GM23338 (cell line): ENCODE measurements around the gene ATP6V0E2. TPM values are rescaled to one million over a fixed set of nuclear protein-coding genes. Genes with fewer than 3 reads are reported as not detected.

Experiments
- ATAC-seq: fragments of 200-7000 bp; cut with Tn5 transposase; 3 replicates; pipeline ENCODE4 v1.9.1; 2020
- DNase-seq: peaks from one replicate; pipeline ENCODE4 v3.0.0-alpha.2; 2015; ENCODE audit warnings: low spot score
- H2AFZ ChIP-seq: fragments of 200-600 bp; sonication (generic); 2 replicates; pipeline ENCODE4 v1.8.0; 2016; ENCODE audit warnings: antibody characterized with exemption, mild to moderate bottlenecking, moderate library complexity
- H3F3A ChIP-seq: fragments of 200-600 bp; sonication (generic); replicated peaks from 2 replicates; pipeline ENCODE4 v1.8.0; 2017; ENCODE audit warnings: antibody characterized with exemption, mixed run types, low read depth
- H3K27ac ChIP-seq: fragments of 200-600 bp; sonication (generic); 2 replicates; pipeline ENCODE4 v1.6.1; 2016; ENCODE audit warnings: low read depth
- H3K27me3 ChIP-seq: fragments of 200-600 bp; sonication (generic); 2 replicates; pipeline ENCODE4 v1.8.0; 2016; ENCODE audit warnings: mild to moderate bottlenecking, mixed run types, moderate library complexity; ENCODE audit not compliant: insufficient read depth
- H3K36me3 ChIP-seq: fragments of 200-600 bp; sonication (generic); 2 replicates; pipeline ENCODE4 v1.8.0; 2016; ENCODE audit warnings: mild to moderate bottlenecking; ENCODE audit not compliant: insufficient read depth
- H3K4me1 ChIP-seq: fragments of 200-600 bp; sonication (generic); 2 replicates; pipeline ENCODE4 v1.8.0; 2016; ENCODE audit warnings: mild to moderate bottlenecking, moderate library complexity; ENCODE audit not compliant: insufficient read depth
- H3K4me2 ChIP-seq: fragments of 200-600 bp; sonication (generic); 2 replicates; pipeline ENCODE4 v1.7.1; 2017; ENCODE audit warnings: mixed run types
- H3K4me3 ChIP-seq: fragments of 200-600 bp; sonication (generic); 2 replicates; pipeline ENCODE4 v1.6.1; 2016; ENCODE audit warnings: mixed run types
- H3K79me2 ChIP-seq: fragments of 200-600 bp; sonication (generic); replicated peaks from 2 replicates; pipeline ENCODE4 v1.8.0; 2017; ENCODE audit warnings: mild to moderate bottlenecking; ENCODE audit not compliant: insufficient read depth
- H3K9me2 ChIP-seq: fragments of 200-600 bp; sonication (generic); 2 replicates; pipeline ENCODE4 v1.8.0; 2017; ENCODE audit not compliant: insufficient read depth
- H4K20me1 ChIP-seq: fragments of 200-600 bp; sonication (generic); replicated peaks from 2 replicates; pipeline ENCODE4 v1.8.0; 2017; ENCODE audit warnings: mild to moderate bottlenecking; ENCODE audit not compliant: insufficient read depth
- H3K27ac Mint-ChIP-seq: 2 replicates; pipeline ENCODE4 v1.8.0; 2020; ENCODE audit warnings: inconsistent platforms, mild to moderate bottlenecking, moderate library complexity, mixed read lengths
- H3K27me3 Mint-ChIP-seq: 3 replicates; pipeline ENCODE4 v1.8.0; 2022; ENCODE audit warnings: low read depth, mild to moderate bottlenecking, moderate library complexity, mixed read lengths, inconsistent platforms; ENCODE audit not compliant: insufficient read depth, poor library complexity
- H3K36me3 Mint-ChIP-seq: 3 replicates; pipeline ENCODE4 v1.8.0; 2021; ENCODE audit warnings: low read depth, mild to moderate bottlenecking, inconsistent platforms, moderate library complexity, mixed read lengths
- H3K4me1 Mint-ChIP-seq: 3 replicates; pipeline ENCODE4 v1.8.0; 2020; ENCODE audit warnings: mild to moderate bottlenecking, inconsistent platforms, mixed read lengths
- H3K4me3 Mint-ChIP-seq: 3 replicates; pipeline ENCODE4 v1.8.0; 2021; ENCODE audit warnings: moderate library complexity, mild to moderate bottlenecking, inconsistent platforms, mixed read lengths
- H3K9me3 Mint-ChIP-seq: 3 replicates; pipeline ENCODE4 v1.8.0; 2020; ENCODE audit warnings: moderate library complexity, mild to moderate bottlenecking, inconsistent platforms, mixed read lengths
- CREB1 ChIP-seq: fragments of 250-450 bp; sonication (Bioruptor Pico); IDR thresholded peaks from 2 replicates; pipeline ENCODE4 v1.5.0; 2020; ENCODE audit warnings: low read depth, mild to moderate bottlenecking, moderate library complexity
- CTCF ChIP-seq, 2 experiments: fragments of 200-600 bp in 1 of 2; sonication (generic) in 1 of 2; conservative IDR thresholded peaks; 2 replicates each; pipeline versions ENCODE4 v1.5.1 to v1.6.1; 2016 to 2017; ENCODE audit warnings: antibody characterized with exemption in 2 of 2, low read depth in 2 of 2, mild to moderate bottlenecking in 2 of 2, moderate library complexity in 1 of 2
- JUNB ChIP-seq: IDR thresholded peaks from one replicate; pipeline ENCODE4 v1.6.1; 2016; ENCODE audit warnings: antibody characterized with exemption; ENCODE audit not compliant: unreplicated experiment
- NANOG ChIP-seq: IDR thresholded peaks from 2 replicates; pipeline ENCODE4 v1.6.1; 2016; ENCODE audit warnings: antibody characterized with exemption, borderline replicate concordance
- STAT1 ChIP-seq: IDR thresholded peaks from one replicate; pipeline ENCODE4 v1.6.1; 2016; ENCODE audit warnings: antibody characterized with exemption; ENCODE audit not compliant: unreplicated experiment
- ZNF331 ChIP-seq: fragments of 250-450 bp; sonication (Bioruptor Pico); IDR thresholded peaks from 2 replicates; pipeline ENCODE4 v1.5.0; 2020; ENCODE audit warnings: low read depth, mild to moderate bottlenecking, moderate library complexity
- polyA plus RNA-seq: library from polyadenylated mRNA; unstranded; fragments of >200 nt; fragmentation: Nextera tagmentation; extraction: Ambion mirVana; gene quantifications from 2 replicates; pipeline ENCODE4 v1.2.1, GENCODE V29; 2016
- total RNA-seq: library from RNA; depleted of rRNA; stranded (reverse); fragments of >200 nt; shearing (Covaris generic); gene quantifications from 2 replicates; pipeline ENCODE4 v1.2.3, GENCODE V29; 2014
- TF ChIP-seq, protein P1 (sequence below): fragments of 250-450 bp; sonication (Bioruptor Pico); IDR thresholded peaks from 2 replicates; pipeline ENCODE4 v1.5.0; 2020; ENCODE audit warnings: mild to moderate bottlenecking, moderate library complexity

Gene ATP6V0E2
- total and polyA plus RNA-seq, 2 experiments from 2014 or later = 15.6 to 34.7 TPM

DNA sequence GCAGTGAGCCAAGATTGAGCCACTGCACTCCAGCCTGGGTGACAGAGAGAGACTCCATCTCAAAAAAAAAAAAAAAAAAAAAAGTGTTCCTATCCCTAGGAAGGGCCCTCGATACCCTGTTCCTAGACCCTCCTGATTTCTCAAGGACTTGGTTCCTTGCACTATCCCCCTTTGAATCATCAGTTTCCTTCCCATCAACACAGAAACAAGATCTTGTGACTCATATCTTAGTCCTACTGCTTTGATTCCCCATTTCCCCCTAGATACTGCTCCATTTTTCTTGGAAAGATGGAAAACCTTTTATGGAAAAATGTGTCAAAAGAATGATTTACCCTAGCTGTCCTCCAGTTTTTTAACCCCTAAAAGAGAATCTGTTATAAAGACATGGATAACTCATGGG lies 37.3 kb upstream of the ATP6V0E2 start:
- peaks cover 7% of the 10 kb centered on the region for H3K27me3 Mint-ChIP-seq
- H3K4me2 ChIP-seq = no peak overlapping the region
- no peak overlapping the region; the same call in 2 of the 3 replicates for H3K4me3 Mint-ChIP-seq

More for the DNA sequence above, 37.3 kb upstream of the ATP6V0E2 start:
- Histone ChIP-seq H3F3A (peaks cover 10% of the 10 kb centered on the region; the same call in 1 of the 2 replicates), H4K20me1 (peaks cover 1% of the 10 kb centered on the region; the same call in 1 of the 2 replicates), H3K9me2 (no peaks in the 10 kb centered on the region), H3K36me3 (no peaks in the 10 kb centered on the region), H3K79me2 (no peaks in the 10 kb centered on the region), H3K4me3 (no peak overlapping the region), H2AFZ (no peak overlapping the region), H3K27ac (no peak overlapping the region), H3K4me1 (no peaks in the 10 kb centered on the region; the same call in 1 of the 2 replicates), H3K27me3 (peaks cover 15% of the 10 kb centered on the region)
- Mint-ChIP-seq H3K27ac (no peak overlapping the region), H3K9me3 (no peaks in the 10 kb centered on the region), H3K4me1 (peaks cover 23% of the 10 kb centered on the region), H3K36me3 (no peaks in the 10 kb centered on the region; the same call in 2 of the 3 replicates)
- ATAC-seq (no peak), DNase-seq (no peak)
- no peak for TF ChIP-seq ZNF331 (CRISPR knock-in tag)
- TF ChIP-seq CTCF (conservative IDR thresholded peaks at IDR 0.05; ENCODE audit: low read depth in 2 of 2) = no peak
- no peak for TF ChIP-seq JUNB
- TF ChIP-seq CREB1 = no peak
- TF ChIP-seq, protein P1, sequence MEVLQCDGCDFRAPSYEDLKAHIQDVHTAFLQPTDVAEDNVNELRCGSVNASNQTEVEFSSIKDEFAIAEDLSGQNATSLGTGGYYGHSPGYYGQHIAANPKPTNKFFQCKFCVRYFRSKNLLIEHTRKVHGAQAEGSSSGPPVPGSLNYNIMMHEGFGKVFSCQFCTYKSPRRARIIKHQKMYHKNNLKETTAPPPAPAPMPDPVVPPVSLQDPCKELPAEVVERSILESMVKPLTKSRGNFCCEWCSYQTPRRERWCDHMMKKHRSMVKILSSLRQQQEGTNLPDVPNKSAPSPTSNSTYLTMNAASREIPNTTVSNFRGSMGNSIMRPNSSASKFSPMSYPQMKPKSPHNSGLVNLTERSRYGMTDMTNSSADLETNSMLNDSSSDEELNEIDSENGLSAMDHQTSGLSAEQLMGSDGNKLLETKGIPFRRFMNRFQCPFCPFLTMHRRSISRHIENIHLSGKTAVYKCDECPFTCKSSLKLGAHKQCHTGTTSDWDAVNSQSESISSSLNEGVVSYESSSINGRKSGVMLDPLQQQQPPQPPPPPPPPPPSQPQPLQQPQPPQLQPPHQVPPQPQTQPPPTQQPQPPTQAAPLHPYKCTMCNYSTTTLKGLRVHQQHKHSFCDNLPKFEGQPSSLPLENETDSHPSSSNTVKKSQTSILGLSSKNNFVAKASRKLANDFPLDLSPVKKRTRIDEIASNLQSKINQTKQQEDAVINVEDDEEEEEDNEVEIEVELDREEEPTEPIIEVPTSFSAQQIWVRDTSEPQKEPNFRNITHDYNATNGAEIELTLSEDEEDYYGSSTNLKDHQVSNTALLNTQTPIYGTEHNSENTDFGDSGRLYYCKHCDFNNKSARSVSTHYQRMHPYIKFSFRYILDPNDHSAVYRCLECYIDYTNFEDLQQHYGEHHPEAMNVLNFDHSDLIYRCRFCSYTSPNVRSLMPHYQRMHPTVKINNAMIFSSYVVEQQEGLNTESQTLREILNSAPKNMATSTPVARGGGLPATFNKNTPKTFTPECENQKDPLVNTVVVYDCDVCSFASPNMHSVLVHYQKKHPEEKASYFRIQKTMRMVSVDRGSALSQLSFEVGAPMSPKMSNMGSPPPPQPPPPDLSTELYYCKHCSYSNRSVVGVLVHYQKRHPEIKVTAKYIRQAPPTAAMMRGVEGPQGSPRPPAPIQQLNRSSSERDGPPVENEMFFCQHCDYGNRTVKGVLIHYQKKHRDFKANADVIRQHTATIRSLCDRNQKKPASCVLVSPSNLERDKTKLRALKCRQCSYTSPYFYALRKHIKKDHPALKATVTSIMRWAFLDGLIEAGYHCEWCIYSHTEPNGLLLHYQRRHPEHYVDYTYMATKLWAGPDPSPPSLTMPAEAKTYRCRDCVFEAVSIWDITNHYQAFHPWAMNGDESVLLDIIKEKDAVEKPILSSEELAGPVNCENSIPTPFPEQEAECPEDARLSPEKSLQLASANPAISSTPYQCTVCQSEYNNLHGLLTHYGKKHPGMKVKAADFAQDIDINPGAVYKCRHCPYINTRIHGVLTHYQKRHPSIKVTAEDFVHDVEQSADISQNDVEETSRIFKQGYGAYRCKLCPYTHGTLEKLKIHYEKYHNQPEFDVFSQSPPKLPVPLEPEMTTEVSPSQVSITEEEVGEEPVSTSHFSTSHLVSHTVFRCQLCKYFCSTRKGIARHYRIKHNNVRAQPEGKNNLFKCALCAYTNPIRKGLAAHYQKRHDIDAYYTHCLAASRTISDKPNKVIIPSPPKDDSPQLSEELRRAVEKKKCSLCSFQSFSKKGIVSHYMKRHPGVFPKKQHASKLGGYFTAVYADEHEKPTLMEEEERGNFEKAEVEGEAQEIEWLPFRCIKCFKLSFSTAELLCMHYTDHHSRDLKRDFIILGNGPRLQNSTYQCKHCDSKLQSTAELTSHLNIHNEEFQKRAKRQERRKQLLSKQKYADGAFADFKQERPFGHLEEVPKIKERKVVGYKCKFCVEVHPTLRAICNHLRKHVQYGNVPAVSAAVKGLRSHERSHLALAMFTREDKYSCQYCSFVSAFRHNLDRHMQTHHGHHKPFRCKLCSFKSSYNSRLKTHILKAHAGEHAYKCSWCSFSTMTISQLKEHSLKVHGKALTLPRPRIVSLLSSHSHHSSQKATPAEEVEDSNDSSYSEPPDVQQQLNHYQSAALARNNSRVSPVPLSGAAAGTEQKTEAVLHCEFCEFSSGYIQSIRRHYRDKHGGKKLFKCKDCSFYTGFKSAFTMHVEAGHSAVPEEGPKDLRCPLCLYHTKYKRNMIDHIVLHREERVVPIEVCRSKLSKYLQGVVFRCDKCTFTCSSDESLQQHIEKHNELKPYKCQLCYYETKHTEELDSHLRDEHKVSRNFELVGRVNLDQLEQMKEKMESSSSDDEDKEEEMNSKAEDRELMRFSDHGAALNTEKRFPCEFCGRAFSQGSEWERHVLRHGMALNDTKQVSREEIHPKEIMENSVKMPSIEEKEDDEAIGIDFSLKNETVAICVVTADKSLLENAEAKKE (CRISPR knock-in tag) = no peak
- no peak for TF ChIP-seq STAT1
- TF ChIP-seq NANOG = no peak
